Activated CD4-positive, alpha-beta T cell treated with anti-CD3 and anti-CD28 coated beads for 48 hours (primary cell): ENCODE results near the gene ASMTL.
"Not testable (repeated sequence)": the region's sequence is repeated elsewhere in the genome, so short reads cannot be mapped to it uniquely, and the experiment has no call there.

Experiments used
- DNase-seq: peaks from one replicate; pipeline ENCODE4 v3.0.0-alpha.2; 2020

ASMTL gene

GRCh38 chrX:1387141-1387776 lies 65.5 kb downstream of the ASMTL start:
- DNase-seq: peak; percentile 5

- peak; percentile 5 for DNase-seq
Observed at GRCh38 chrX:1386338-1387127, 66.2 kb downstream of the ASMTL start.

GRCh38 chrX:1385253-1386223 lies 67.2 kb downstream of the ASMTL start:
- DNase-seq: no peak

- no peak for DNase-seq
Observed at GRCh38 chrX:1384658-1385252, 68.0 kb downstream of the ASMTL start.

- peak; percentile 30 for DNase-seq
Observed at GRCh38 chrX:1380672-1381233, 72.0 kb downstream of the ASMTL start.

GRCh38 chrX:1378306-1378759 lies 74.4 kb downstream of the ASMTL start:
- DNase-seq: peak; percentile 7

GRCh38 chrX:1368385-1368698 lies 84.4 kb downstream of the ASMTL start:
- no peak for DNase-seq

- not testable (repeated sequence) for DNase-seq
Observed at GRCh38 chrX:1366363-1366762, 86.3 kb downstream of the ASMTL start.

- DNase-seq: no peak
Observed at GRCh38 chrX:1361910-1362309, 90.8 kb downstream of the ASMTL start.

GRCh38 chrX:1361275-1361674 lies 91.4 kb downstream of the ASMTL start:
- DNase-seq: no peak

- DNase-seq: no peak
Observed at GRCh38 chrX:1360171-1360570, 92.5 kb downstream of the ASMTL start.

GRCh38 chrX:1359477-1359873 lies 93.2 kb downstream of the ASMTL start:
- DNase-seq: no peak

- DNase-seq: no peak
Observed at GRCh38 chrX:1358793-1359476, 93.8 kb downstream of the ASMTL start.

GRCh38 chrX:1357993-1358392 lies 94.7 kb downstream of the ASMTL start:
- no peak for DNase-seq

- no peak for DNase-seq
Observed at GRCh38 chrX:1355131-1356046, 97.3 kb downstream of the ASMTL start.

- DNase-seq: no peak
Observed at GRCh38 chrX:1354036-1355019, 98.4 kb downstream of the ASMTL start.
